WTC11 (cell line): ENCODE data around the gene GABRB1. TPM values are rescaled to one million over a fixed set of nuclear protein-coding genes. Genes with fewer than 3 reads are reported as not detected.

Source experiments
- ATAC-seq: fragments of 200-7000 bp; cut with Tn5 transposase; 2 replicates; pipeline ENCODE4 v1.10.0; 2021; ENCODE audit warnings: mild to moderate bottlenecking, moderate library complexity
- CTCF ChIA-PET: fragments of 300-600 bp; sonication (Branson Sonifier 250); formaldehyde crosslinking; loops from one replicate; lab custom pipeline; 2021; ENCODE audit warnings: antibody characterized with exemption; lab: Charles Lee
- POLR2A ChIA-PET: fragments of 350-600 bp; sonication (Branson Sonifier 250); formaldehyde crosslinking; loops from one replicate; lab custom pipeline; 2021; ENCODE audit warnings: antibody characterized with exemption; lab: Charles Lee
- DNase-seq: peaks from one replicate; pipeline ENCODE4 v3.0.0; 2021; ENCODE audit warnings: low spot score
- H3K27ac Mint-ChIP-seq: 2 replicates; pipeline ENCODE4 v1.8.0; 2021; ENCODE audit warnings: mixed read lengths
- H3K27me3 Mint-ChIP-seq: 2 replicates; pipeline ENCODE4 v1.8.0; 2021; ENCODE audit warnings: low read depth, mild to moderate bottlenecking, moderate library complexity, mixed read lengths
- H3K36me3 Mint-ChIP-seq: 2 replicates; pipeline ENCODE4 v1.8.0; 2021; ENCODE audit warnings: mixed read lengths
- H3K4me1 Mint-ChIP-seq: 2 replicates; pipeline ENCODE4 v1.8.0; 2022; ENCODE audit warnings: mixed read lengths
- H3K4me3 Mint-ChIP-seq: 2 replicates; pipeline ENCODE4 v1.8.0; 2021; ENCODE audit warnings: mild to moderate bottlenecking, moderate library complexity, mixed read lengths
- H3K9me3 Mint-ChIP-seq: 2 replicates; pipeline ENCODE4 v1.8.0; 2021; ENCODE audit warnings: mixed read lengths
- ARID4B ChIP-seq: sonication (generic); formaldehyde crosslinking; IDR thresholded peaks from 2 replicates; pipeline ENCODE4 v1.8.0; 2023; ENCODE audit warnings: missing genetic modification reagents, mild to moderate bottlenecking, borderline replicate concordance
- CREB1 ChIP-seq: sonication (generic); formaldehyde crosslinking; IDR thresholded peaks from 2 replicates; pipeline ENCODE4 v1.8.0; 2023; ENCODE audit warnings: mild to moderate bottlenecking, missing genetic modification reagents
- E2F5 ChIP-seq: sonication (generic); formaldehyde crosslinking; IDR thresholded peaks from 2 replicates; pipeline ENCODE4 v1.8.1; 2022; ENCODE audit warnings: mild to moderate bottlenecking, moderate library complexity, missing genetic modification reagents
- FOXP1 ChIP-seq: sonication (generic); formaldehyde crosslinking; IDR thresholded peaks from 2 replicates; pipeline ENCODE4 v1.8.0; 2022; ENCODE audit warnings: missing genetic modification reagents, mild to moderate bottlenecking, moderate library complexity, borderline replicate concordance
- IRF2 ChIP-seq: sonication (generic); formaldehyde crosslinking; IDR thresholded peaks from 2 replicates; pipeline ENCODE4 v1.8.0; 2022; ENCODE audit warnings: low read depth, missing genetic modification reagents, borderline replicate concordance
- MLX ChIP-seq: sonication (generic); formaldehyde crosslinking; IDR thresholded peaks from 2 replicates; pipeline ENCODE4 v1.8.1; 2023; ENCODE audit warnings: mild to moderate bottlenecking, missing genetic modification reagents, moderate library complexity
- MYBL2 ChIP-seq: sonication (generic); formaldehyde crosslinking; IDR thresholded peaks from 2 replicates; pipeline ENCODE4 v1.8.1; 2023; ENCODE audit warnings: mild to moderate bottlenecking, moderate library complexity, missing genetic modification reagents
- NFYB ChIP-seq: sonication (generic); formaldehyde crosslinking; conservative IDR thresholded peaks from 2 replicates; pipeline ENCODE4 v1.8.0; 2022; ENCODE audit warnings: low read depth, missing genetic modification reagents
- OVOL2 ChIP-seq: fragments of 250-450 bp; sonication (Bioruptor Pico); IDR thresholded peaks from 2 replicates; pipeline ENCODE4 v1.9.0; 2021; ENCODE audit warnings: mild to moderate bottlenecking, borderline replicate concordance
- RELA ChIP-seq: sonication (generic); formaldehyde crosslinking; IDR thresholded peaks from 2 replicates; pipeline ENCODE4 v1.8.1; 2022; ENCODE audit warnings: missing genetic modification reagents, mild to moderate bottlenecking, borderline replicate concordance
- SMAD3 ChIP-seq: sonication (generic); formaldehyde crosslinking; IDR thresholded peaks from 2 replicates; pipeline ENCODE4 v1.8.0; 2022; ENCODE audit warnings: missing genetic modification reagents, mild to moderate bottlenecking, borderline replicate concordance
- SMAD4 ChIP-seq: sonication (generic); formaldehyde crosslinking; IDR thresholded peaks from 2 replicates; pipeline ENCODE4 v1.8.0; 2022; ENCODE audit warnings: mild to moderate bottlenecking, missing genetic modification reagents
- TCF7 ChIP-seq: sonication (generic); formaldehyde crosslinking; IDR thresholded peaks from 2 replicates; pipeline ENCODE4 v1.8.0; 2022; ENCODE audit warnings: mild to moderate bottlenecking, low read depth, missing genetic modification reagents, moderate library complexity
- USF1 ChIP-seq: sonication (generic); formaldehyde crosslinking; IDR thresholded peaks from 2 replicates; pipeline ENCODE4 v1.8.0; 2022; ENCODE audit warnings: mild to moderate bottlenecking, missing genetic modification reagents
- USF2 ChIP-seq: sonication (generic); formaldehyde crosslinking; IDR thresholded peaks from 2 replicates; pipeline ENCODE4 v1.8.1; 2023; ENCODE audit warnings: mild to moderate bottlenecking, missing genetic modification reagents, moderate library complexity
- ZNF138 ChIP-seq: sonication (generic); formaldehyde crosslinking; conservative IDR thresholded peaks from 2 replicates; pipeline ENCODE4 v1.8.1; 2022; ENCODE audit warnings: mild to moderate bottlenecking, moderate library complexity, missing genetic modification reagents
- ZNF317 ChIP-seq: sonication (generic); formaldehyde crosslinking; IDR thresholded peaks from 2 replicates; pipeline ENCODE4 v1.8.1; 2023; ENCODE audit warnings: low read depth, mild to moderate bottlenecking, moderate library complexity, missing genetic modification reagents, borderline replicate concordance
- ZNF425 ChIP-seq: fragments of 250-450 bp; sonication (Bioruptor Pico); conservative IDR thresholded peaks from 2 replicates; pipeline ENCODE4 v1.9.0; 2021; ENCODE audit warnings: mild to moderate bottlenecking
- ZSCAN18 ChIP-seq: fragments of 250-450 bp; sonication (Bioruptor Pico); IDR thresholded peaks from 2 replicates; pipeline ENCODE4 v2.1.2; 2022; ENCODE audit warnings: mild to moderate bottlenecking, moderate library complexity
- total RNA-seq: library from RNA; stranded (reverse); gene quantifications from 3 replicates; pipeline ENCODE4 v1.2.3, GENCODE V29; 2021

GABRB1 gene
- total RNA-seq, 1 experiment from 2014 or later, result 0.66 TPM

GRCh38 chr4:47106561-47106960 is 75.2 kb downstream of the GABRB1 start:
- DNase-seq (no peak), ATAC-seq (no peak)
- Mint-ChIP-seq H3K4me3 (no peak overlapping the region), H3K9me3 (no peaks in the 10 kb centered on the region), H3K27me3 (0 out of 2 replicates have a peak, but pooled peaks cover 4% of the 10 kb centered on the region), H3K27ac (no peak overlapping the region), H3K4me1 (no peaks in the 10 kb centered on the region), H3K36me3 (no peaks in the 10 kb centered on the region)
- ChIA-PET CTCF (no interaction called here), POLR2A (no interaction called here)
- TF ChIP-seq MYBL2 (CRISPR knock-in tag) (no peak), RELA (CRISPR knock-in tag) (no peak), CREB1 (no peak)

- no peak overlapping the region for H3K27ac Mint-ChIP-seq
- POLR2A ChIA-PET, result no interaction called here
- 0 out of 2 replicates have a peak, but pooled peaks cover 4% of the 10 kb centered on the region for H3K27me3 Mint-ChIP-seq
- no peak overlapping the region for H3K4me3 Mint-ChIP-seq
- no peaks in the 10 kb centered on the region for H3K9me3 Mint-ChIP-seq
- no peaks in the 10 kb centered on the region for H3K36me3 Mint-ChIP-seq
- CTCF ChIA-PET, result interaction anchor here (2.9 kb wide), 1 partner anchor 13 kb away, joined by 10 read pairs; no protein-coding TSS in a partner anchor
- H3K4me1 Mint-ChIP-seq, result no peaks in the 10 kb centered on the region
- DNase-seq (no peak), ATAC-seq (peak; percentile 57)
- TF ChIP-seq NFYB (CRISPR knock-in tag) (no peak), FOXP1 (CRISPR knock-in tag) (no peak), OVOL2 (CRISPR knock-in tag) (no peak), ARID4B (no peak), ZNF138 (CRISPR knock-in tag) (no peak), ZNF425 (CRISPR knock-in tag) (no peak), IRF2 (CRISPR knock-in tag) (no peak), USF2 (CRISPR knock-in tag) (no peak), MLX (CRISPR knock-in tag) (no peak)
These were observed 78.0 kb downstream of the GABRB1 start for GRCh38 chr4:47109379-47109778.

- TF ChIP-seq USF1 (no peak), ZNF317 (CRISPR knock-in tag) (no peak), SMAD4 (CRISPR knock-in tag) (no peak), E2F5 (CRISPR knock-in tag) (no peak), ZSCAN18 (CRISPR knock-in tag) (no peak), TCF7 (CRISPR knock-in tag) (no peak), SMAD3 (CRISPR knock-in tag) (no peak)
- Mint-ChIP-seq H3K36me3 (no peaks in the 10 kb centered on the region), H3K4me3 (no peak overlapping the region), H3K9me3 (no peaks in the 10 kb centered on the region), H3K4me1 (no peaks in the 10 kb centered on the region), H3K27me3 (no peaks in the 10 kb centered on the region), H3K27ac (no peak overlapping the region)
- DNase-seq (no peak), ATAC-seq (no peak)
- CTCF ChIA-PET, result interaction anchor here (2.9 kb wide), 1 partner anchor 12 kb away, joined by 10 read pairs; no protein-coding TSS in a partner anchor
- POLR2A ChIA-PET, result no interaction called here
These were observed 79.3 kb downstream of the GABRB1 start for GRCh38 chr4:47110546-47111132.
